NCI-H2107 treated with DMSO at 0.1 percent for 48 hours (cell line): ENCODE measurements around the gene USP28.
"Not testable (repeated sequence)": the region's sequence is repeated elsewhere in the genome, so short reads cannot be mapped to it uniquely, and the experiment has no call there.

Source experiments
- DNase-seq: peaks from one replicate; lab custom pipeline; 2025; ENCODE audit not compliant: unreplicated experiment; lab: John Stamatoyannopoulos, UW

Gene USP28, protein sequence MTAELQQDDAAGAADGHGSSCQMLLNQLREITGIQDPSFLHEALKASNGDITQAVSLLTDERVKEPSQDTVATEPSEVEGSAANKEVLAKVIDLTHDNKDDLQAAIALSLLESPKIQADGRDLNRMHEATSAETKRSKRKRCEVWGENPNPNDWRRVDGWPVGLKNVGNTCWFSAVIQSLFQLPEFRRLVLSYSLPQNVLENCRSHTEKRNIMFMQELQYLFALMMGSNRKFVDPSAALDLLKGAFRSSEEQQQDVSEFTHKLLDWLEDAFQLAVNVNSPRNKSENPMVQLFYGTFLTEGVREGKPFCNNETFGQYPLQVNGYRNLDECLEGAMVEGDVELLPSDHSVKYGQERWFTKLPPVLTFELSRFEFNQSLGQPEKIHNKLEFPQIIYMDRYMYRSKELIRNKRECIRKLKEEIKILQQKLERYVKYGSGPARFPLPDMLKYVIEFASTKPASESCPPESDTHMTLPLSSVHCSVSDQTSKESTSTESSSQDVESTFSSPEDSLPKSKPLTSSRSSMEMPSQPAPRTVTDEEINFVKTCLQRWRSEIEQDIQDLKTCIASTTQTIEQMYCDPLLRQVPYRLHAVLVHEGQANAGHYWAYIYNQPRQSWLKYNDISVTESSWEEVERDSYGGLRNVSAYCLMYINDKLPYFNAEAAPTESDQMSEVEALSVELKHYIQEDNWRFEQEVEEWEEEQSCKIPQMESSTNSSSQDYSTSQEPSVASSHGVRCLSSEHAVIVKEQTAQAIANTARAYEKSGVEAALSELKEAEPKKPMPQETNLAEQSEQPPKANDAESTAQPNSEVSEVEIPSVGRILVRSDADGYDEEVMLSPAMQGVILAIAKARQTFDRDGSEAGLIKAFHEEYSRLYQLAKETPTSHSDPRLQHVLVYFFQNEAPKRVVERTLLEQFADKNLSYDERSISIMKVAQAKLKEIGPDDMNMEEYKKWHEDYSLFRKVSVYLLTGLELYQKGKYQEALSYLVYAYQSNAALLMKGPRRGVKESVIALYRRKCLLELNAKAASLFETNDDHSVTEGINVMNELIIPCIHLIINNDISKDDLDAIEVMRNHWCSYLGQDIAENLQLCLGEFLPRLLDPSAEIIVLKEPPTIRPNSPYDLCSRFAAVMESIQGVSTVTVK

DNA sequence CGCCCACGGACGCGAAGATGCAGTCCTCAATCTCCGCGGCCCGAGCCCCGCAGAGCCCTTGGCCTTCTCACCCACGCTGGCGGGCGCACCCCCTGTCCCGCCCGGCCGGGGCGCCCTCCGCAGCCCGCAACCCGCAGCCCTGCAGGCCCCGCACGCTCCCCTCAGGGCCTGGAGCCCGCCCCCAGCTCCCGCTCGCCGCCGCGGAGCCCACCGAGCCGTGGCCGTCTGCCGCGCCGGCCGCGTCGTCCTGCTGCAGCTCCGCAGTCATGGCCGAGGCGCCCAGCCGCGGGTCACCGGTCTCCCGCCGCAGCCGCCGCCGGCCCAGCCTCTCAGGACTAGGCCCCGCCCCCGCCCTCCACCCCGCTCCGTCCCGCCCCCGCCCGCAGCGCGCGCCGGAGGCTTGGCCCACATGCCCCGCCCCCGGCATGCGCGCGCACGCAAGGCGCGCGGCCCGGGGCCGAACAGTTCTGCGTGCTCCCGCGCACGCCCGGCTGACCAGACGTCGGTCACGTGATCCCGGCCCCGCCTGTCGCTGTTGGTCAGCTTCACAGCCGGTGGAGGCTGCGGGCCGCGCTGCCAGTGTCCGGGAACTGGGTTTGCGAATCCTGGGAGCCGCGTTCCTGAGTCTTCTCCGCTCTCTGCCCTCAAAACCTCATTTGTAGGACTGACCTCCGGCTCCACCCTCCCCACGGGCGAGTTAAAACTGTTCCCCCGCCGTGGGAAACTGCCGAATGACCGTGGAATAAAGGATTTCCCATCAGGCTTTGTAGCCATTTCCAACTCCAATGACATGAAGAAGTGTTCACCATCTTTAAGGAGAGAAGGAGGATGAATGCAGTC, at the start of gene USP28:
Gene USP28, minus strand, starts transcription at position 339 of the 840 bp plus-strand sequence. Its CDS starts 71 bp downstream, at position 268.
- peak; percentile 54 for DNase-seq

DNA sequence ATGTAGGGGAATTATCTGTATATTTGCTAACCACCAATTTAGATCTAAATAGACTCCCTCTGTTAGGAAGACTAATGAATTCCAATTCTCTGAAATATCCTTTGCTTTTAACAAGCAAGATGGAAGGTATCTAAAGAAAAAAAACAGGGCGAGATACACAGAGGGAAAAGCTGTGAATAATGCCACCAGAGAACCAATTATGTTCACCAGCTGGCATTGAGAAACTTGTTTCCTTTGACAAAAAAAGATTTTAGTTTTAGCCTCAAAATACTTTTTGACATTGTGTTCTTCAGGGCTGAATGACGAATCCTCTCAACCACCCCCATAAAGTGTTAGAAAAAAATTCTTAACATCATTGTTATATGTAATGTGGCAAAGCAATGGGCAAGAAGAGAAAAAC, 48.2 kb upstream of the USP28 start:
- DNase-seq, result no peak

DNA sequence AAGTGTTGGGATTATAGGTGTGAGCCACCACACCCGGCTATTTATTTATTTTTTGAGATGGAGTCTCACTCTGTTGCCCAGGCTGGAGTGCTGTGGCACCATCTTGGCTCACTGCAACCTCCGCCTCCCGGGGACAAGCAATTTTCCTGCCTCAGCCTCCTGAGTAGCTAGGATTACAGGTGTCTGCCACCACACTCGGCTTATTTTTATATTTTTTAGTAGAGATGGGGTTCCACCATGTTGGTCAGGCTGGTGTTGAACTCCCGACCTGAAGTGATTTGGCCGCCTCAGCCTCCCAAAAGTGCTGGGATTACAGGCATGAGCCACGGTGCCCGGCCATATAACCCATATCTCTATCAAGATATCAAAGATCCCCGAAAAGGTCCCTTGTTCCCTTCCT, 36.1 kb upstream of the USP28 start:
- DNase-seq, result not testable (repeated sequence)

GRCh38 chr11:113908098-113908497, 32.7 kb upstream of the USP28 start:
- no peak for DNase-seq

DNA sequence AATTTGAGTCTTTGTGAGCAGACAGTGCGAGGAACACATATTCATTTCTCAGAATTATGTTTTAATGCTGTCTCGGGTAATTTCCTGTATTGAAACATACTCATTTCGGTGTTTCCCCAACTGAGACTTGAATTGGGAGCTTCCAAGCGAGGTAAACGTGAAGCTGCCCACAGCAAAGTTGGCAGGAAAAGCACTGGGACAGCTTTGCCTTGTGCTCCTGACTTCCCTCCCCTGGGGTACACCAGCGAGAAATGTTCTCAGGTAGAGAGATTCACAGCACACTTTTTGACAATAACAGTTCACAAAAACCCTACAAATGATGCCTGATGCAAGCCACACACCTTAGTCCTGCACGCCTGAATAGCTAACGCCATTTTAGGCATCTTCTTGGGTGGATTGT, 32.3 kb upstream of the USP28 start:
- no peak for DNase-seq

DNA sequence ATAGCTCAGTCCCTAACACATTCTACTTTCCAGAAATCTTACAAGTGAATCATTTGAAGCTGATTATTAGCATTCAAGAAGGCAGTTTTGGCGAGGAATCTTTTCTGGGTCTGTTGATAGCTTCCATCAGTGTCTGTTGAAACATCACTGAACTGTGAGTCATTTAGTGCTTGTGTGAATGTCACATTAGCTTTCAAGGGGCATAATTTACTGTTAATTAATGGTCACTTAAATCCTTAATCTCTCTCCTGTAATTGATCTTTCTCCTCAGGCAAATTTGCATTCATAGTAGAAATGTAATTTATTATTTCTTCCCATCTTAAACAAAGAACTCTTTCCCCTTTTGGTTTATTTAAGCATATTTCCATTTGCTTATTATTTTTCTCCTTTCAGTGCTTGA, 31.8 kb upstream of the USP28 start:
- no peak for DNase-seq

DNA sequence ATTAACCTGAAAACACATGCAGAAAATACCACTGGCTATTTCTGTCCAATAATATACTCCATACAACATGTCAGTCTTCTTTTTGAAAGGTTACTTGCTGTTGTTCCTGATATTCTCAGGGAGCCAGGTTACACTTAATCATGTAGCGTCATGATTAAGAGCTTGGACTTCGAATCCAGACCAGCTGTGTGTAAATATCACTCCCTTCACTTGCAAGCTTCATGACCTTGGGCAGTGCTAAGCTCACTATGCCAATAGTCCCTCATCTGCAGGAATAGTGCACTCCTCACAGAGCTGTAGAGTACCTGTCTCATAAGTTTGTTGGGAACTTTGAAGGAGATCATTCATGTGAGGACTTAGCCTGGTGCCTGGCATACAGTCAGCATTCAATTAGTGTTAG, 31.1 kb upstream of the USP28 start:
- no peak for DNase-seq

DNA sequence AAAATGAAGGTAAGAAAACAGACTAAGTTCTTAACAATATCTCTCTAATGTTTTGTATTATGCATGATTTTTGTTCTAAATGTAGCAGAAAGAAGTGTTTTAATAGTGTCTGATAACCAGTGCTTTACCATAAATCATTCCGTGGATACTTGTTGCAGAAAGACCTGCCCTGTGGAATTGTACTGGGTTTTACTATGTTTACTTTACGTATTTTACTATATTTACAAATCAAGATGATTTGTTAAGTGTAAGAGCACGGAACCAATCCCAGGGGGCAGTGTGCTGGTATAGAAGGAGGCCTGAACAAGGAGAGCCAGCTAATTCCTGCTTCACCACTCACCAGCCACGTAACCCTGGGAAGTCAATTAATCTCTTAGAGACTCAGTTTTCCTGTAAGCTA, 30.7 kb upstream of the USP28 start:
- no peak for DNase-seq

DNA sequence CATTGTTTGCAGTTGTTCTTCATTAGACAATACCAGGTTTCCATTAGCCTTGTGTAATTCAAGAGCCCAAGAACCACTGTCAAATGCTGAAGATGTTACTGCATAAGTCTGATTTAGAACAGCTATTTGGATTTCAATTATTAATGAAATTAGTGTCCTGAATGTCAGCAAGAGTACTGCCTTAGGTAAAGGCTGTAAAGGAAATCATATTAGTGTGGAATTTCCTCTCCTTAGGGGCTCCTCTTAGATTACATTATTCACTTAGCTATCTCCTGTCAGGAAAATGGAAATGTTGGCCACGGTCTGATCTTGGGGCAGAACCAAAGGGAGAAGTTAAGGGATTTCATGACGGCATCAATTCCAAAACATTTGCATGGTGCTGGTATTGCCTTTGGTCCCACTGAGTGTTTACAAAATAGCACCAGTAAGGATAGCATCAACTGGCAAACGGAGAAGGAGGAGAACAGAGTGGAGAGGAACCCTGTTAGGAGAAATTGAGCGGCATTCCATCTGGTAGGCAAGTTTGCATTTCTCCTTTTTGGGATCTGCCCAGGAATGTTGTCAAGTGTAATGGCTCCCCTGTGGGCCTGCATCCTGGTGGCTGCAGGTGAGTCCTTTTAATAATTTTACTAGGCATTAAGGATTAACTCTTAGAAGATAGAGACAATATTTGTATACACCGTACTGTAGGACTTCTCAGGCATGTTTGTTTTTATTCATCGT, 29.2 kb upstream of the USP28 start, which contains the start of gene HTR3B:
Gene HTR3B, plus strand, starts transcription at position 418 of the 723 bp plus-strand sequence. Its CDS starts 138 bp downstream, at position 556.
- no peak for DNase-seq

DNA sequence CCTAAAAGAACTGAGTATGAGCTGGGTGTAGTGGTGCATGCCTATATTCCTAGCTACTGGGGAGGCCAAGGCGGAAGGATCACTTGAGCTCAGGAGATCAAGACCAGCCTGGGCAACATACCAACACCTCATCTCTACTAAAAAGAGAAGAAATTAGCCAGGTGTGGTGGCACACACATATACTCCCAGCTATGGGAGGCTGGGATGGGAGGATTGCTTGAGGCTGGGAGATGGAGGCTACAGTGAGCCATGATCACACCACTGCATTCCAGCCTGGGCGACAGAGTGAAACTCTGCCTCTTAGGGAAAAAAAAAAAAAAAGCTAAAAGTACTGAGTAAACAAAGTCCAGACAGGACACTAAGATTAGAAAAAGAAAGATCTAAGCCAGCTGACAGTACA, 25.8 kb upstream of the USP28 start:
- no peak for DNase-seq

- DNase-seq, result peak; percentile 53
These were observed 20.9 kb upstream of the USP28 start for GRCh38 chr11:113896156-113896879.

DNA sequence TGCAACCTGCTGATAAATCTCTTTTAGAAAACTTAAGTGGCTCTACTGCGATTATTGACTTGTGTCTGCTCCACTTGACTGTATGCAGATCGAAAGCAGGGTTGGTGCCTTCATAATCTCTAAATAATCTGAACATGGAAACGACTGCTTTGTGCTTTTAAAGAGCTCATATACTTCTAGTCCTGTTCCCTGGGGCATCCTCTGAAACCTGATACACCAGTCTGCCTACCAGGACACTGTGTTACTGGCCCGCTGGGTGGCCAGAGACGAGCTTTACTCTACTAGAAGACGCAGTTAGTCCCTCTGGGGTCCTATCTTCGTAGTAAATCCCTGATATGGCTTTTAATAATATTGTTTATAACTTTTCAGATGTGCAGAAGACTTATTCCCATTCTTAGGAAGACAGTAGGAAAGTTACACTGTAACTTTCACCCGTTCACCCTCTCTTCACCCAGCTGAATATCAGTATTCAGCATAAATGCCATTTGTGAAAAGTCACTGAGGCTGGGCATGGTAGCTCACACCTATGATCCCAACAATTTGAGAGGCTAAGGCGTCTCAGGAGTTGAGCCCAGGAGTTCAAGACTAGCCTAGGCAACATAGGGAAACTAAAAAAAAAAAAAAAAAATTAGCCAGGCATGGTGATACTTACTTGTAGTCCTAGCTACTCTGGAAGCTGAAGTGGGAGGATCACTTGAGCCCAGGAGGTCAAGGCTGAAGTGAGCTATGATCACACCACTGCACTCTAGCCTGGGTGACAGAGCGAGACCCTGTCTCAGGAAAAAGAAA, 20.2 kb upstream of the USP28 start:
- peak; percentile 52 for DNase-seq

DNA sequence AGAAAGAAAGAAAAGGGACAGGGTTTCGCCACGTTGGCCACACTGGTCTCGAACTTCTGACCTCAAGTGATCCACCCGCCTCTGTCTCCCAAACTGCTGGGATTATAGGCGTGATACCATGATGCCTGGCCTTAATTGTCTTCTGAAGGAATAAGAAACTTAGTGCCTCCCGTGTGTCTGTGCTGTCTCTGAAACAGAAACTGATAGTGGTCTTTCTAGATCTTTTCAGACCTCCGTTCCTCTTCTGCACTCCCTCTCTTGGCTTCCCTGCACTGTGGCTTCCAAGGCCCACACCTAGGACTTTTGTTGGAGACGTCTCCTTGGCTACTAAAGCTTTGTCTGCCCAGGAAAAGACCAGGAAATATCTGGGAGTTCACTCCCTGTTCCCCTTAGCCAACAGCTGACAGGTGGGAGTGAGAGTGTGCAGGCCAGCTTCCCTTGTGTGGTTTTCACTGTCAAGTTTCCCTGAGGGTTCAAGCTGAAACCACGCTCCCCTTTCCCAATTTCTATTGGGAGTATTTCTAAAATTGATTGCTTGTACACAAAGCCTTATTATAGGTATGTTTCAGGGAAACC, 19.1 kb upstream of the USP28 start:
- no peak for DNase-seq

DNA sequence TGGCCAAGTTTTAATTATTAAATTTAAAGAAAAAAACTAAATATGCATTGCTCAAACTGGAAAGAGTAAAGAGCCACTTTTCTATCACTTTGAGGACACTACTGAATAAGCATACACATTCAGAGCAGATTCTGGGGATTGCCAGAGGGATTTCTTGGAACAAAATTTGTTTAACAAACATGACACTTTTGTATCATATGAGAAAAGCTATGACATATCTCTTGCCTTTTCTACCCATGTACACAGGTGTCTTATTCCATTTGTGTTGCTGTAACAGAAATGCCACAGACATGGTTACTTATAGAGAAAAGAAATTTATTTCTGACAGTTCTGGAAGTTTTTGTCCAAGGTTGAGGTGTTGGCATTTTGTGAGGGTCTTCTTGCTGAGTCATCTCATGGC, 13.5 kb upstream of the USP28 start:
- no peak for DNase-seq

- DNase-seq, result peak; percentile 52
These were observed 10.5 kb upstream of the USP28 start for GRCh38 chr11:113885897-113886296.

- no peak for DNase-seq
These were observed 9.0 kb upstream of the USP28 start for GRCh38 chr11:113884361-113884836.

DNA sequence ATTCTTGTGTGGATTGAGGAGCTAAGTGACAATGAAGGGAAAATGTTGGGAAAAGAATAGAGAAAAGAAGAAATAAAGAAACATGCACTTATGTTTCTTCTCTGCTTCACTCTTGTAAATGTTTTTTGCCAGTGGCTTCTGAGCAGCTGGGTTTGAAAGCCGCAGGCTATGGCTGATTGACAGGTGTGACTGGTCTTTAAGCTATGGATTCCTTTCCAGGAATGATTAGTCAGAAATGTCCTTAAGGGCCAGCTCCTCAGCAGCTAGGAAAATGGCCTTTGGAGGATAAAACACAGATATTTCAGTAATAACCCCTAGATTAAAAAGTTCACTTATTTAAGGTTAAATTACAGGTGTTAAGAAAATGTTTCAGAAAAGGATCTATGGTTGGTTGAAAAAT, 6.5 kb upstream of the USP28 start:
- no peak for DNase-seq

GRCh38 chr11:113880971-113881370, 5.6 kb upstream of the USP28 start:
- no peak for DNase-seq
